DOHH2 (cell line): ENCODE measurements around the gene GCKR.

ENCODE experiments used
- CTCF ChIP-seq: fragments of 200-600 bp; sonication (generic); IDR thresholded peaks from one replicate; pipeline ENCODE4 v1.5.1; 2014; ENCODE audit warnings: antibody characterized with exemption, mild to moderate bottlenecking, low read depth, low read length; ENCODE audit not compliant: poor library complexity, severe bottlenecking
- EZH2phosphoT487 ChIP-seq: fragments of 200-600 bp; sonication (generic); IDR thresholded peaks from 2 replicates; pipeline ENCODE4 v1.6.1; 2017; ENCODE audit warnings: borderline replicate concordance, mild to moderate bottlenecking, antibody characterized with exemption, low read length, moderate library complexity, mixed read lengths

- TF ChIP-seq CTCF (no peak), EZH2phosphoT487 (no peak)
Measured at GRCh38 chr2:27494944-27495554, 1.6 kb upstream of the GCKR start, which contains the start of gene FNDC4.
